Hepatocyte (in vitro differentiated cells): Measurements from ENCODE around the gene KIAA0825. TPM values are rescaled to one million over a fixed set of nuclear protein-coding genes. Genes with fewer than 3 reads are reported as not detected.

Experiments used
- DNase-seq: peaks from one replicate; pipeline ENCODE4 v3.0.0-alpha.2; 2016; ENCODE audit warnings: low spot score
- H2AFZ ChIP-seq: fragments of 200-600 bp; sonication (generic); 2 replicates; pipeline ENCODE4 v1.6.0; 2016; ENCODE audit warnings: antibody characterized with exemption, mild to moderate bottlenecking
- H3K27ac ChIP-seq: fragments of 200-600 bp; sonication (generic); 2 replicates; pipeline ENCODE4 v1.5.1; 2016; ENCODE audit warnings: mild to moderate bottlenecking
- H3K27me3 ChIP-seq: fragments of 200-600 bp; sonication (generic); 2 replicates; pipeline ENCODE4 v1.6.1; 2016
- H3K36me3 ChIP-seq: fragments of 200-600 bp; sonication (generic); replicated peaks from 2 replicates; pipeline ENCODE4 v1.5.1; 2016; ENCODE audit warnings: low read depth; ENCODE audit not compliant: insufficient read depth
- H3K4me1 ChIP-seq: fragments of 200-600 bp; sonication (generic); 2 replicates; pipeline ENCODE4 v1.5.1; 2016; ENCODE audit warnings: mild to moderate bottlenecking, moderate library complexity; ENCODE audit not compliant: insufficient read depth
- H3K4me2 ChIP-seq: fragments of 200-600 bp; sonication (generic); 2 replicates; pipeline ENCODE4 v1.6.0; 2016
- H3K4me3 ChIP-seq: fragments of 200-600 bp; sonication (generic); 2 replicates; pipeline ENCODE4 v1.5.1; 2016; ENCODE audit warnings: mild to moderate bottlenecking
- H3K79me2 ChIP-seq: fragments of 200-600 bp; sonication (generic); 2 replicates; pipeline ENCODE4 v1.6.0; 2017; ENCODE audit warnings: mild to moderate bottlenecking
- H3K9me2 ChIP-seq: fragments of 200-600 bp; sonication (generic); replicated peaks from 2 replicates; pipeline ENCODE4 v1.6.0; 2017; ENCODE audit warnings: mild to moderate bottlenecking; ENCODE audit not compliant: insufficient read depth
- H3K9me3 ChIP-seq: fragments of 200-600 bp; sonication (generic); 2 replicates; pipeline ENCODE4 v1.5.1; 2016; ENCODE audit warnings: low read depth, mild to moderate bottlenecking
- H4K20me1 ChIP-seq: fragments of 200-600 bp; sonication (generic); 2 replicates; pipeline ENCODE4 v1.6.0; 2016; ENCODE audit warnings: mild to moderate bottlenecking; ENCODE audit not compliant: insufficient read depth, poor library complexity, severe bottlenecking
- EZH2 ChIP-seq: fragments of 200-600 bp; sonication (generic); IDR thresholded peaks from 2 replicates; pipeline ENCODE4 v1.6.1; 2016; ENCODE audit warnings: antibody characterized with exemption, mild to moderate bottlenecking, borderline replicate concordance
- EZH2phosphoT487 ChIP-seq: fragments of 200-600 bp; sonication (generic); IDR thresholded peaks from one replicate; pipeline ENCODE4 v1.6.1; 2018; ENCODE audit warnings: antibody characterized with exemption, mild to moderate bottlenecking, low read depth, moderate library complexity; ENCODE audit not compliant: unreplicated experiment, severe bottlenecking
- WGBS: methylation state at CpG from one replicate; pipeline ENCODE4 v1.1.6; 2016; ENCODE audit warnings: low lambda C conversion rate; ENCODE audit errors: missing lambda C conversion rate; 5-methylcytosine and 5-hydroxymethylcytosine counted together
- polyA plus RNA-seq: library from polyadenylated mRNA; unstranded; fragments of >200 nt; fragmentation: Nextera tagmentation; extraction: Ambion mirVana; gene quantifications from 2 replicates; pipeline ENCODE4 v1.2.1, GENCODE V29; 2016
- total RNA-seq: library from RNA; depleted of rRNA; stranded (reverse); fragments of >200 nt; gene quantifications from 2 replicates; pipeline ENCODE4 v1.2.3, GENCODE V29; 2014
- TF ChIP-seq, protein P1 (sequence below): fragments of 200-600 bp; sonication (generic); IDR thresholded peaks from 2 replicates; pipeline ENCODE4 v1.5.1; 2016; ENCODE audit warnings: antibody characterized with exemption, mild to moderate bottlenecking; ENCODE audit not compliant: poor library complexity

The KIAA0825 gene
- total and polyA plus RNA-seq, 2 experiments from 2014 or later: 2.1 to 4.5 TPM

DNA sequence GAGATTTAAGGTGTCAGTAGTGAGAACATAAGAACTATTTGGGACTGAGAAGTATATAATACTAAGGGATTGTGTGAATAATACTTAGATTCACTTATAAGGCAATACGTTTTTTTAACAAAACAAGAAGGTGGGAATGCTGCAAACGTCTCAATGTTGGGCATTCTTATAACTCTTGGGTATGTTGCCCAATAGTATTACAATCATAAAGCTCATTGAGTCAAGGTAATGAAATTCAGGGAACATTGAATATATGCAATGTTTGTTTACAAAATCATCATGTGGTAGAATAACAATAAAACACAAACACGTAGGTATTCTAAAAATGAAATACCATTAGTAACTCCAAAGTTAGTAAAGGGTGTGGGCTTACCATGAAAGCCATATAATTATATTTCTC lies 400.7 kb downstream of the KIAA0825 start:
- TF ChIP-seq EZH2phosphoT487 (no peak), EZH2 (no peak)
- TF ChIP-seq, protein P1, sequence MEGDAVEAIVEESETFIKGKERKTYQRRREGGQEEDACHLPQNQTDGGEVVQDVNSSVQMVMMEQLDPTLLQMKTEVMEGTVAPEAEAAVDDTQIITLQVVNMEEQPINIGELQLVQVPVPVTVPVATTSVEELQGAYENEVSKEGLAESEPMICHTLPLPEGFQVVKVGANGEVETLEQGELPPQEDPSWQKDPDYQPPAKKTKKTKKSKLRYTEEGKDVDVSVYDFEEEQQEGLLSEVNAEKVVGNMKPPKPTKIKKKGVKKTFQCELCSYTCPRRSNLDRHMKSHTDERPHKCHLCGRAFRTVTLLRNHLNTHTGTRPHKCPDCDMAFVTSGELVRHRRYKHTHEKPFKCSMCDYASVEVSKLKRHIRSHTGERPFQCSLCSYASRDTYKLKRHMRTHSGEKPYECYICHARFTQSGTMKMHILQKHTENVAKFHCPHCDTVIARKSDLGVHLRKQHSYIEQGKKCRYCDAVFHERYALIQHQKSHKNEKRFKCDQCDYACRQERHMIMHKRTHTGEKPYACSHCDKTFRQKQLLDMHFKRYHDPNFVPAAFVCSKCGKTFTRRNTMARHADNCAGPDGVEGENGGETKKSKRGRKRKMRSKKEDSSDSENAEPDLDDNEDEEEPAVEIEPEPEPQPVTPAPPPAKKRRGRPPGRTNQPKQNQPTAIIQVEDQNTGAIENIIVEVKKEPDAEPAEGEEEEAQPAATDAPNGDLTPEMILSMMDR: no peak
- Histone ChIP-seq H3K27me3 (no peaks in the 10 kb centered on the region), H3K4me2 (no peak overlapping the region), H2AFZ (no peak overlapping the region), H3K4me3 (no peak overlapping the region), H4K20me1 (no peaks in the 10 kb centered on the region), H3K9me3 (no peaks in the 10 kb centered on the region), H3K27ac (no peak overlapping the region), H3K79me2 (no peaks in the 10 kb centered on the region), H3K4me1 (no peaks in the 10 kb centered on the region), H3K9me2 (no peaks in the 10 kb centered on the region), H3K36me3 (no peaks in the 10 kb centered on the region)
- WGBS: 81% methylated on average over 3 of the region's 3 CpGs
- DNase-seq: no peak

DNA sequence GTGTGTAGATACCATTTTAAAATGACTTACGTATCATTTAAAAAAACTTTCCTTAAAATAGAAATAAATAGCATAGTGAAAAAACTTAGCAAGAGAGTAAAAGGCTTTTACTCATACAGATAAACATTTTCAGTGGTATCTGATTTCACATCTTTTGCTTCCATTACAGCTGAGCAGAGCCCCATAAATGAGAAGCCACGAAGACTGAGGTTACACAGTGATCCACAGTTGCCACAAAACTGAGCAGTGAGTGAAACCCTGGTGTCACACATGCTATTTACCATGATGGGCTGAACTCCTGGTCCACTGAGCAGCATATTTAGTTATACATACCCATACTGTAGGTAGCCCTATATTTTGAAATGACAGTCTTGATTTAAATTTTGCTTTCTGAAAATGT lies 401.2 kb downstream of the KIAA0825 start:
- H3K4me2 ChIP-seq: no peak overlapping the region
- H2AFZ ChIP-seq: no peak overlapping the region
- no peaks in the 10 kb centered on the region for H3K79me2 ChIP-seq
- no peak overlapping the region for H3K27ac ChIP-seq
- WGBS: 62% methylated on average over 2 of the region's 2 CpGs
- TF ChIP-seq EZH2phosphoT487: no peak
- TF ChIP-seq, protein P1: no peak
- no peak for TF ChIP-seq EZH2
- H3K27me3 ChIP-seq: no peaks in the 10 kb centered on the region
- no peak for DNase-seq
- no peak overlapping the region for H3K4me3 ChIP-seq
- no peaks in the 10 kb centered on the region for H3K9me2 ChIP-seq
- no peaks in the 10 kb centered on the region for H4K20me1 ChIP-seq
- H3K9me3 ChIP-seq: no peaks in the 10 kb centered on the region
- no peaks in the 10 kb centered on the region for H3K36me3 ChIP-seq
- no peaks in the 10 kb centered on the region for H3K4me1 ChIP-seq

DNA sequence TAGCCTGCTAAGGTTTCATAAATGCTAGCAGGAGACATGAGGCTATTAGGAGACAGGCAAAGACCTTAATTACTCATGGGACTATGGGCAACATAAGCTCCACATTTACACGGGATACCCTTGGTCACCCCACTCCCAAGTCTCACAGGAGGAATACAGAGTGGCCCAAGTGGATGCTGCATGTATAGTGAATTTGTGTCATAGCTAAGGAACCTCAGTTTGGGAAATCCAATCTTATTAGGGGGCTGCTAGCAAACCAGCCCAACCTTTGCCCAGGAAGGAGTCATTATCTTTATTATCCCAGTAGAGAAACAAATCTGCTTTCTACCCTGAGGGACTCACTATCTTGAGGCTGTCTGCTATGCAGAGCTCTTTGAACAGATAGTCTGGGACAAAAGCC lies 405.9 kb downstream of the KIAA0825 start:
- Histone ChIP-seq H3K27ac (no peak overlapping the region), H4K20me1 (no peaks in the 10 kb centered on the region), H3K4me2 (no peak overlapping the region), H3K9me2 (no peaks in the 10 kb centered on the region), H3K79me2 (no peaks in the 10 kb centered on the region), H3K4me1 (no peaks in the 10 kb centered on the region), H3K36me3 (no peaks in the 10 kb centered on the region), H2AFZ (no peak overlapping the region), H3K9me3 (no peaks in the 10 kb centered on the region), H3K27me3 (no peaks in the 10 kb centered on the region), H3K4me3 (no peak overlapping the region)
- TF ChIP-seq EZH2: no peak
- no peak for TF ChIP-seq EZH2phosphoT487
- TF ChIP-seq, protein P1: no peak
- no peak for DNase-seq
- WGBS: 0% methylated on average over 1 of the region's 1 CpG
